ENCODE results near the gene SCGN.

The SCGN gene

DNA sequence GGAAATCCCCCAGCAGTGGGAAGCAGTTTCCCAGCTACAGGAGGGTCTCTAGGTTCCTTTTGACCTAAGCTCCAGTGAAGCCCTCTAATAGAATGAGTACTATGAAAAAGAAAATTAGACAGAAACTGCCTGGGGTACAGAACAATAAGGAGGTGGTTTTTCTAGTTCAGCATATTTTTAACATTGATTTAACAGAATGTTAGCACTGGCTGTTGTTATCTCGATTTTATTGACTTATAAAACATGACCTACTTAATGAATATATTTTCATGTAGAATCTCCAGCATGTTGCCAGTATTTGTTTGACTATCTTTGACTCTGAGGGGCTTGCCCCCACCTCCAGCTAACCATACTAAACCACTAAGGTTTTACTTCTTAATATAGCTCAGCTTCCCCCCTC lies 19.6 kb downstream of the SCGN start:
- TF ChIP-seq CTCF (IDR thresholded peaks at IDR 0.05; ENCODE audit: low read depth, low read length, missing control alignments): no peak
- H3K4me3 ChIP-seq (replicated peaks; ENCODE audit: low read depth, low read length): no peak overlapping the region
- no peak for DNase-seq (ENCODE audit: extremely low read depth, low read depth)

GRCh38 chr6:25675167-25675566 lies 23.2 kb downstream of the SCGN start:
- no peak overlapping the region for H3K4me3 ChIP-seq (replicated peaks; ENCODE audit: low read depth, low read length)
- TF ChIP-seq CTCF (IDR thresholded peaks at IDR 0.05; ENCODE audit: low read depth, low read length, missing control alignments): no peak
- no peak for DNase-seq (ENCODE audit: extremely low read depth, low read depth)

- DNase-seq (ENCODE audit: extremely low read depth, low read depth): no peak
- H3K4me3 ChIP-seq (replicated peaks; ENCODE audit: low read depth, low read length): no peak overlapping the region
- no peak for TF ChIP-seq CTCF (IDR thresholded peaks at IDR 0.05; ENCODE audit: low read depth, low read length, missing control alignments)
These were observed 24.8 kb downstream of the SCGN start for GRCh38 chr6:25676775-25677174.

DNA sequence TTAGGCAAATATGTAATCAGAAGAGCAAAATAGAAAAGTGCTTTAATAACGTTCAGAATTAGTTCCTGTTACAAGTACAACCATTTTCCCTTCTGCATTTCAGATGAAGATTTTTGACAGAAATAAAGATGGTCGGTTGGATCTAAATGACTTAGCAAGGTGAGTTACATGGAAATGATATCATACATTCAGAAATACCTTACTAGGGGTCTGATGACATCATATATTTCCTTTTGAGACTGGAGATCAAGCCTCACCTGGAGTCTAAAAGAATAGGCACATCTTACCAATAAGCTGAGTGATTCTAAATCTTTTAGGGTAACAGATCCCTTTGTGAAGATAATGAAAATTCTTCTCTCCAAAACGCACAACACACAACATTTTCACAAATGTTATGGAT lies 29.8 kb downstream of the SCGN start:
- H3K4me3 ChIP-seq (replicated peaks; ENCODE audit: low read depth, low read length): no peak overlapping the region
- no peak for DNase-seq (ENCODE audit: extremely low read depth, low read depth)
- TF ChIP-seq CTCF (IDR thresholded peaks at IDR 0.05; ENCODE audit: low read depth, low read length, missing control alignments): no peak

- TF ChIP-seq CTCF (IDR thresholded peaks at IDR 0.05; ENCODE audit: low read depth, low read length, missing control alignments): no peak
- H3K4me3 ChIP-seq (replicated peaks; ENCODE audit: low read depth, low read length): no peak overlapping the region
- no peak for DNase-seq (ENCODE audit: extremely low read depth, low read depth)
These were observed 30.3 kb downstream of the SCGN start for GRCh38 chr6:25682324-25682723.

- no peak overlapping the region for H3K4me3 ChIP-seq (replicated peaks; ENCODE audit: low read depth, low read length)
- no peak for DNase-seq (ENCODE audit: extremely low read depth, low read depth)
- no peak for TF ChIP-seq CTCF (IDR thresholded peaks at IDR 0.05; ENCODE audit: low read depth, low read length, missing control alignments)
These were observed 32.5 kb downstream of the SCGN start for GRCh38 chr6:25684565-25684964.

GRCh38 chr6:25685251-25685650 lies 33.2 kb downstream of the SCGN start:
- TF ChIP-seq CTCF (IDR thresholded peaks at IDR 0.05; ENCODE audit: low read depth, low read length, missing control alignments): no peak
- no peak for DNase-seq (ENCODE audit: extremely low read depth, low read depth)
- H3K4me3 ChIP-seq (replicated peaks; ENCODE audit: low read depth, low read length): no peak overlapping the region

Data from HFF-Myc (cell line).